HCT116 (cell line): Measurements from ENCODE around the gene TMEM132D. TPM values are rescaled to one million over a fixed set of nuclear protein-coding genes. Genes with fewer than 3 reads are reported as not detected.

ENCODE experiments used
- ATAC-seq: fragments of 200-7000 bp; cut with Tn5 transposase; 2 replicates; pipeline ENCODE4 v1.9.1; 2020; ENCODE audit warnings: mild to moderate bottlenecking, moderate library complexity
- BruUV-seq: library from RNA; stranded (reverse); fragments of 400-500 nt; replicated peaks from 2 replicates; lab custom pipeline; 2021; lab: Mats Ljungman, UMichigan
- CTCF ChIA-PET: fragments of 300-600 bp; sonication (Branson Sonifier 250); formaldehyde crosslinking; loops from one replicate; lab custom pipeline; 2021; ENCODE audit warnings: antibody characterized with exemption; lab: Charles Lee
- POLR2A ChIA-PET: fragments of 300-600, 350-600 bp; sonication (Branson Sonifier 250); formaldehyde crosslinking; loops from one replicate; lab custom pipeline; 2021; ENCODE audit warnings: antibody characterized with exemption; lab: Charles Lee
- RAD21 ChIA-PET, 2 experiments: fragments of 300-600 bp; sonication (Branson Sonifier 250); formaldehyde crosslinking; loops; one replicate each; lab custom pipeline; 2023; ENCODE audit warnings: low total read pairs in 2 of 2; ENCODE audit not compliant: uncharacterized antibody in 2 of 2, unreplicated experiment in 2 of 2, low non-redundant PET in 1 of 2; lab: Charles Lee
- DNase-seq: peaks from one replicate; pipeline ENCODE4 v3.0.0-alpha.2; 2010; ENCODE audit warnings: low read depth, low spot score
- H2AFZ ChIP-seq: fragments of 200-600 bp; shearing (Covaris generic), sonication (generic); 2 replicates; pipeline ENCODE4 v1.6.1; 2017; ENCODE audit warnings: low read depth, mixed run types, mixed read lengths, antibody characterized with exemption, low read length; ENCODE audit not compliant: poor library complexity, severe bottlenecking
- H3K27ac ChIP-seq: 2 replicates; pipeline ENCODE4 v1.5.1; 2012; ENCODE audit warnings: low read depth, low read length
- H3K27me3 ChIP-seq: fragments of 200-600 bp; sonication (generic); 2 replicates; pipeline ENCODE4 v1.6.1; 2016; ENCODE audit warnings: mixed run types, low read length, mixed read lengths; ENCODE audit not compliant: insufficient read depth
- H3K36me3 ChIP-seq, 2 experiments: fragments of 200-500 bp in 1 of 2; fragments of 200-600 bp in 1 of 2; sonication (Bioruptor generic) in 1 of 2; sonication (generic) in 1 of 2; 2 replicates each; pipeline versions ENCODE4 v1.5.1 to v1.6.1; 2014 to 2016; ENCODE audit warnings: low read length in 2 of 2, inconsistent platforms in 1 of 2, mixed read lengths in 1 of 2, mixed run types in 1 of 2; ENCODE audit not compliant: insufficient read depth in 2 of 2, control insufficient read depth in 1 of 2
- H3K4me1 ChIP-seq, 2 experiments: fragments of 200-600 bp in 1 of 2; sonication (generic) in 1 of 2; 2 replicates each; pipeline versions ENCODE4 v1.5.1 to v1.6.1; 2012 to 2017; ENCODE audit warnings: low read length in 2 of 2, inconsistent platforms in 1 of 2, mild to moderate bottlenecking in 1 of 2, mixed read lengths in 1 of 2, mixed run types in 1 of 2, moderate library complexity in 1 of 2; ENCODE audit not compliant: insufficient read depth in 2 of 2, control insufficient read depth in 1 of 2
- H3K4me2 ChIP-seq: fragments of 200-600 bp; sonication (generic); 2 replicates; pipeline ENCODE4 v1.6.1; 2017; ENCODE audit warnings: mixed run types, low read length, mixed read lengths
- H3K4me3 ChIP-seq, 2 experiments: fragments of 200-600 bp in 1 of 2; sonication (generic) in 1 of 2; replicated peaks in 1 of 2; 2 replicates each; pipeline ENCODE4 v1.5.1; 2011 to 2016; ENCODE audit warnings: low read length in 2 of 2, control low read depth in 1 of 2, low read depth in 1 of 2, mild to moderate bottlenecking in 1 of 2, mixed read lengths in 1 of 2, mixed run types in 1 of 2
- H3K79me2 ChIP-seq: fragments of 200-600 bp; sonication (generic); 2 replicates; pipeline ENCODE4 v1.6.1; 2017; ENCODE audit warnings: mild to moderate bottlenecking, mixed run types, low read length, moderate library complexity, mixed read lengths; ENCODE audit not compliant: insufficient read depth
- H3K9ac ChIP-seq: fragments of 200-600 bp; sonication (generic); 2 replicates; pipeline ENCODE4 v1.6.1; 2016; ENCODE audit warnings: low read length, mixed read lengths
- H3K9me2 ChIP-seq: fragments of 200-600 bp; sonication (generic), shearing (Covaris generic); 2 replicates; pipeline ENCODE4 v1.6.1; 2017; ENCODE audit warnings: mixed run types, mild to moderate bottlenecking, moderate library complexity; ENCODE audit not compliant: insufficient read depth
- H3K9me3 ChIP-seq, 2 experiments: fragments of 200-500 bp in 1 of 2; fragments of 200-600 bp in 1 of 2; sonication (Bioruptor generic) in 1 of 2; sonication (generic) in 1 of 2; 2 replicates each; pipeline ENCODE4 v1.6.1; 2014 to 2017; ENCODE audit warnings: low read length in 2 of 2, mixed read lengths in 2 of 2, inconsistent platforms in 1 of 2, low read depth in 1 of 2, mild to moderate bottlenecking in 1 of 2, mixed run types in 1 of 2, moderate library complexity in 1 of 2; ENCODE audit not compliant: control insufficient read depth in 1 of 2, insufficient read depth in 1 of 2
- H4K20me1 ChIP-seq: fragments of 200-600 bp; sonication (generic), shearing (Covaris generic); 2 replicates; pipeline ENCODE4 v1.6.1; 2017; ENCODE audit warnings: mixed run types, mild to moderate bottlenecking, moderate library complexity; ENCODE audit not compliant: insufficient read depth
- ATF3 ChIP-seq: IDR thresholded peaks from 2 replicates; pipeline ENCODE4 v1.6.1; 2012
- CBX3 ChIP-seq: IDR thresholded peaks from 2 replicates; pipeline ENCODE4 v1.6.1; 2012; ENCODE audit warnings: low read depth
- EZH2phosphoT487 ChIP-seq: fragments of 200-600 bp; IDR thresholded peaks from 2 replicates; pipeline ENCODE4 v1.6.1; 2018; ENCODE audit warnings: antibody characterized with exemption, borderline replicate concordance
- JUND ChIP-seq: IDR thresholded peaks from 2 replicates; pipeline ENCODE4 v1.6.1; 2012
- MAX ChIP-seq: IDR thresholded peaks from 2 replicates; pipeline ENCODE4 v1.6.1; 2012
- POLR2A ChIP-seq: IDR thresholded peaks from 2 replicates; pipeline ENCODE4 v1.7.0; 2011; ENCODE audit warnings: borderline replicate concordance; ENCODE audit not compliant: insufficient read depth, insufficient read length; ENCODE audit errors: extremely low read depth
- POLR2AphosphoS5 ChIP-seq: IDR thresholded peaks from 2 replicates; pipeline ENCODE4 v1.6.1; 2011; ENCODE audit warnings: mild to moderate bottlenecking, low read depth, low read length, moderate library complexity
- RAD21 ChIP-seq: IDR thresholded peaks from 2 replicates; pipeline ENCODE4 v1.6.1; 2012; ENCODE audit warnings: low read depth, mild to moderate bottlenecking
- SIN3A ChIP-seq: IDR thresholded peaks from 2 replicates; pipeline ENCODE4 v1.6.1; 2012; ENCODE audit warnings: low read depth
- SP1 ChIP-seq: IDR thresholded peaks from 2 replicates; pipeline ENCODE4 v1.6.1; 2012; ENCODE audit warnings: low read depth
- ZNF274 ChIP-seq: fragments of 200-500 bp; sonication (Bioruptor generic); IDR thresholded peaks from 2 replicates; pipeline ENCODE4 v1.6.1; 2014; ENCODE audit warnings: mild to moderate bottlenecking, low read depth, low read length, inconsistent platforms
- intact Hi-C: fragments of 100-400 bp; cut with micrococcal nuclease; formaldehyde crosslinking; loops from 2 replicates; pipeline ENCODE4 v1.10.0; 2022
- total RNA-seq: library from RNA; stranded (reverse); gene quantifications from one replicate; pipeline ENCODE4 v1.2.1, GENCODE V29; 2021; ENCODE audit not compliant: unreplicated experiment
- TF ChIP-seq, protein P1 (sequence below), 3 experiments: fragments of 200-600 bp in 1 of 3; sonication (generic) in 1 of 3; IDR thresholded peaks in 2 of 3; conservative IDR thresholded peaks in 1 of 3; 2 replicates each; pipeline ENCODE4 v1.5.1; 2012 to 2017; ENCODE audit warnings: low read depth in 2 of 3, low read length in 2 of 3, antibody characterized with exemption in 1 of 3, borderline replicate concordance in 1 of 3, control low read depth in 1 of 3, mild to moderate bottlenecking in 1 of 3, mixed read lengths in 1 of 3, mixed run types in 1 of 3, moderate library complexity in 1 of 3; ENCODE audit not compliant: insufficient read depth in 1 of 3

The TMEM132D gene
- total RNA-seq, 1 experiment from 2014 or later: not detected

GRCh38 chr12:129226851-129227250 is 677.0 kb downstream of the TMEM132D start:
- H3K27ac ChIP-seq: no peak overlapping the region
- H3K9ac ChIP-seq: no peak overlapping the region
- H2AFZ ChIP-seq: no peak overlapping the region
- RAD21 ChIA-PET: no interaction called here
- no peak overlapping the region for H3K4me2 ChIP-seq
- H3K9me3 ChIP-seq: peaks cover under 1 to 33% of the 10 kb centered on the region in 2 experiments; a peak in 2 of 4 replicates
- POLR2A ChIA-PET: no interaction called here
- DNase-seq: no peak
- H3K79me2 ChIP-seq: no peaks in the 10 kb centered on the region
- no peaks in the 10 kb centered on the region for H3K9me2 ChIP-seq
- H3K27me3 ChIP-seq: no peaks in the 10 kb centered on the region
- H4K20me1 ChIP-seq: no peaks in the 10 kb centered on the region; the same call in 1 of the 2 replicates
- no peaks in the 10 kb centered on the region for H3K4me1 ChIP-seq
- no peak overlapping the region for H3K4me3 ChIP-seq
- ATAC-seq: no peak
- H3K36me3 ChIP-seq: no peaks in the 10 kb centered on the region
- BruUV-seq: no TSS peak
- intact Hi-C loops: no loop called here
- TF ChIP-seq ZNF274 (no peak), POLR2A (no peak), JUND (no peak), CBX3 (no peak)
- CTCF ChIA-PET: no interaction called here

DNA sequence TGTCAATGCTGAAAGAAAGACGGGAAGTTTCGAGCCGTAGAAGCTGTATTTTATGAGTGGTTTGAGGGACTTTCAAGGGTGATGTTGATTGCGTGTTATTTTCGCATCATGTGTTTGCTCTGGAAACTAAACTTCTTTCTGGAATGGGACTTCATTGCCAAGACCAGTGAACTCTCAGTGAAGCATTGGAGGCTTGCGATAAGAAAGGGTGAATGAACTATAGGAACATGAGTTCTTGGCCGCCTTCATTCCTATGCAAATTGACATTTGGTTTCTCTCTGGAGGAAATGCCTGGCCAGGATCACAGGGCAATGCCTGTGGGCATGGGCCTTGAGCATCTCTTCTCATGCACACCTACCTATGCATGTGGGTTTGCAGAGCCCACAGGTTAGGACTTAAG is 677.8 kb downstream of the TMEM132D start:
- Histone ChIP-seq H3K79me2 (no peaks in the 10 kb centered on the region), H4K20me1 (no peaks in the 10 kb centered on the region; the same call in 1 of the 2 replicates)
- CTCF ChIA-PET: no interaction called here
- TF ChIP-seq SIN3A (no peak), SP1 (no peak), ZNF274 (no peak), POLR2AphosphoS5 (no peak), MAX (no peak), CBX3 (no peak), RAD21 (no peak), EZH2phosphoT487 (no peak), ATF3 (no peak)
- TF ChIP-seq, protein P1, sequence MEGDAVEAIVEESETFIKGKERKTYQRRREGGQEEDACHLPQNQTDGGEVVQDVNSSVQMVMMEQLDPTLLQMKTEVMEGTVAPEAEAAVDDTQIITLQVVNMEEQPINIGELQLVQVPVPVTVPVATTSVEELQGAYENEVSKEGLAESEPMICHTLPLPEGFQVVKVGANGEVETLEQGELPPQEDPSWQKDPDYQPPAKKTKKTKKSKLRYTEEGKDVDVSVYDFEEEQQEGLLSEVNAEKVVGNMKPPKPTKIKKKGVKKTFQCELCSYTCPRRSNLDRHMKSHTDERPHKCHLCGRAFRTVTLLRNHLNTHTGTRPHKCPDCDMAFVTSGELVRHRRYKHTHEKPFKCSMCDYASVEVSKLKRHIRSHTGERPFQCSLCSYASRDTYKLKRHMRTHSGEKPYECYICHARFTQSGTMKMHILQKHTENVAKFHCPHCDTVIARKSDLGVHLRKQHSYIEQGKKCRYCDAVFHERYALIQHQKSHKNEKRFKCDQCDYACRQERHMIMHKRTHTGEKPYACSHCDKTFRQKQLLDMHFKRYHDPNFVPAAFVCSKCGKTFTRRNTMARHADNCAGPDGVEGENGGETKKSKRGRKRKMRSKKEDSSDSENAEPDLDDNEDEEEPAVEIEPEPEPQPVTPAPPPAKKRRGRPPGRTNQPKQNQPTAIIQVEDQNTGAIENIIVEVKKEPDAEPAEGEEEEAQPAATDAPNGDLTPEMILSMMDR (IDR thresholded peaks at IDR 0.05 in 2 of 3, conservative IDR thresholded peaks at IDR 0.05 in 1 of 3; ENCODE audit: borderline replicate concordance in 1 of 3, insufficient read depth in 1 of 3, low read depth in 2 of 3, low read length in 2 of 3): no peak
- TF ChIP-seq, all 23 proteins: peak for 0
- Histone ChIP-seq H3K27me3 (no peaks in the 10 kb centered on the region), H2AFZ (no peak overlapping the region), H3K36me3 (no peaks in the 10 kb centered on the region), H3K4me2 (no peak overlapping the region), H3K4me3 (no peak overlapping the region), H3K27ac (no peak overlapping the region), H3K4me1 (no peaks in the 10 kb centered on the region), H3K9me3 (peaks cover 3 to 26% of the 10 kb centered on the region in 2 experiments; a peak in 2 of 4 replicates), H3K9me2 (no peaks in the 10 kb centered on the region), H3K9ac (no peak overlapping the region)
- ATAC-seq: no peak
- RAD21 ChIA-PET: no interaction called here
- DNase-seq: no peak
- POLR2A ChIA-PET: no interaction called here
- BruUV-seq: no TSS peak
- intact Hi-C loops: no loop called here
